Esophagus (tissue), 2 donors: ENCODE measurements around the gene ZDHHC24. TPM values are rescaled to one million over a fixed set of nuclear protein-coding genes. Genes with fewer than 3 reads are reported as not detected.
A peak's percentile ranks its signal among the peaks of the same experiment; 100 is the strongest.
"Not testable (repeated sequence)": the region's sequence is repeated elsewhere in the genome, so short reads cannot be mapped to it uniquely, and the experiment has no call there.

Experiments used
- H3K27ac ChIP-seq, 2 donors: one replicate each; pipeline ENCODE4 v1.5.1; 2013; ENCODE audit warnings: low read depth in 2 of 2, mild to moderate bottlenecking in 2 of 2, inconsistent platforms in 1 of 2, low read length in 1 of 2, moderate library complexity in 1 of 2
- H3K27me3 ChIP-seq, 2 donors: one replicate each; pipeline ENCODE4 v1.6.1; 2013; ENCODE audit warnings: low read length in 2 of 2, control low read depth in 1 of 2, mild to moderate bottlenecking in 1 of 2; ENCODE audit not compliant: insufficient read depth in 2 of 2, control insufficient read depth in 1 of 2
- H3K36me3 ChIP-seq, 2 donors: one replicate each; pipeline ENCODE4 v1.6.1; 2013; ENCODE audit warnings: low read length in 1 of 2; ENCODE audit not compliant: control insufficient read depth in 2 of 2, insufficient read depth in 2 of 2
- H3K4me1 ChIP-seq, 2 donors: one replicate each; pipeline ENCODE4 v1.6.1; 2013; ENCODE audit warnings: low read length in 1 of 2; ENCODE audit not compliant: control insufficient read depth in 2 of 2, insufficient read depth in 2 of 2
- H3K4me3 ChIP-seq, 2 donors: one replicate each; pipeline ENCODE4 v1.5.1; 2013; ENCODE audit warnings: low read length in 2 of 2, mild to moderate bottlenecking in 2 of 2, low read depth in 1 of 2, moderate library complexity in 1 of 2
- H3K9me3 ChIP-seq, 2 donors: one replicate each; pipeline ENCODE4 v1.6.1; 2013; ENCODE audit warnings: mild to moderate bottlenecking in 2 of 2, low read depth in 1 of 2, low read length in 1 of 2, moderate library complexity in 1 of 2; ENCODE audit not compliant: control insufficient read depth in 2 of 2, insufficient read depth in 1 of 2
- WGBS, 2 donors: extraction: QIAGEN DNeasy Blood & Tissue Kit; methylation state at CpG; one replicate each; pipeline ENCODE4 v1.1.7; 2013; 5-methylcytosine and 5-hydroxymethylcytosine counted together
- polyA plus RNA-seq, 2 donors: library from polyadenylated mRNA; stranded (reverse); fragments of 200-250 nt; gene quantifications; one replicate each; pipeline ENCODE4 v1.2.3, GENCODE V29; 2013
- donor health status: healthy with polysubstance abuse.
- donor health status: Bipolar disorder and iron deficiency.

Gene ZDHHC24
- polyA plus RNA-seq, 2 donors = 5.9 to 6.0 TPM

DNA sequence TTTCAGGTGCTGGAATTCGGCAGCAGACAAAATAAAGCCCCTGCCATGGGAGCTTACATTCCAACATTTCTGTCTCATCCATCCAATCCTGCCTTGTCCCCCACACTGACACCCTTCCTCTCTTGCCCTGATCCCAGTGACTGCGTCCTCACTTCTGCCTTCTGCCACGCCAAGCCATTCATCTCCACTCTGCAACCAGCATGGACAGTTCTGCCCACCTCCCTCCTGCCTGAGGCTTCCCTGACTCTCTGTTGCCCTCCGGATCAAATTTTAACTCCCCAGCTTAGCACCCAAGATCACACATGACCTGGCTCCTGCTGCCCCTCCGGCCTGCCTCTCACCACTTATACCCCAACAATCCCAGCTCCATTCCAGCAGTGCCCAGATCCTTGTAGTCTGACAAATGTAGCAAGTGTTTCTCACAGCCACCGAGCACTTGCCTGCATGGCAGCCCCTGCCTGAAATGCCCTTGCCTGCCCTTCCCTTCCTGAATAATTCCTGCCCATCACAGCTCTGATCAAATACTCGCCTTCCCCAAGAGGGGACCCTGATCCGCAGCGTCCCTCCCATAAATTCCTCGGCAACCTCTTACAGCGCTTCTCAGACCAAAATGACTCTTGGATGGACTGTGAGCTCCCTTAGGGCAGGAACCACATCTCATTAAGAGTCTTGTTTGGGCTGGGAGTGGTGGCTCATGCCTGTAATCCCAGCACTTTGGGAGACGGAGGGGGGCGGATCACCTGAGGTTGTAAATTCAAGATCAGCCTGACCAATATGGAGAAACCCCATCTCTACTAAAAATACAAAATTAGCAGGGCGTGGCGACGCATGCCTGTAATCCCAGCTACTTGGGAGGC lies 3.2 kb upstream of the ZDHHC24 start:
- no peaks in the 10 kb centered on the region for H3K36me3 ChIP-seq
- H3K27ac ChIP-seq = no peak overlapping the region
- peaks cover 0 to 4% of the 10 kb centered on the region in 2 donors for H3K4me1 ChIP-seq
- H3K27me3 ChIP-seq = no peaks in the 10 kb centered on the region
- 53 to 54% methylated on average over 16 of the region's 16 CpGs for WGBS, 2 donors
- no peaks in the 10 kb centered on the region for H3K9me3 ChIP-seq
- H3K4me3 ChIP-seq = no peak overlapping the region

DNA sequence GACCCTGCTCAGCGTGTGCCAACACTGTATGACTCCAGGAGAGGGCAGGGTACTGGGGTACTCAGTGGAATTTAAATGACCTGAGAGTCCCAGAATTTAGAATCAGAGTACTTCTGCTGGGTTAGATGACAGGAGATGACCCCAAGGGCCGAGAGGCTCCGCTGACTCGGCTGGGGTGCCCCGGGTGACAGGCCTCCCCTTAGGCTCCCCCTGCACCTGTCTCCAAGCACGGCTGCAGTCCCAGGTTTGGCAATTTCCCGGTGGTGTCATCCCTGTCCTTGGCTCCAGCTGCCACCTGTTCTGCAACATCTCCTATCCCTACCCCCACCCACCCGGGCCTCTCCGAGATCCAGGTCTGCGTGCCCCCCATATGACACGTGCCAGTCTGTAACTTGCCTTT lies 2.2 kb upstream of the ZDHHC24 start:
- Histone ChIP-seq H3K27ac (no peak overlapping the region), H3K27me3 (no peaks in the 10 kb centered on the region), H3K4me1 (peaks cover 0 to 7% of the 10 kb centered on the region in 2 donors), H3K4me3 (no peak overlapping the region), H3K9me3 (no peaks in the 10 kb centered on the region), H3K36me3 (peaks cover 0 to 5% of the 10 kb centered on the region in 2 donors)
- WGBS, 2 donors = 47 to 51% methylated on average over 11 of the region's 11 CpGs

DNA sequence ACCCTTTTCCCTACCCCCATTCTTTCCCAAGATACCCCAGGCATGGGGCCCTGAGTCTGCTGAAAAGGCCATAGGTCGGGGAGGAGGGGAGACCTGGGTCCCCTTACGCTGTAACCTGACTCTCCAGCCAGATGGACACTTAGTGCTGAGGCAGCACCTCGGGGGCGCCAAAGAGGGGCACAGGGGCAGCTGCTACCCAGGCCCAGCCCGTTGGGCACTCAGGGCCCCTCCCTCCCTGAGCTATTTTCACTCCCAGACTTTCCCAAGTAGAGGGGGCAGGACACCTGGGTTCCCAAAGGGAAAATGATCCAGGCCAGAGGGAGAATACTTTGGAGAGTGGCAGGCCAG lies 1.8 kb upstream of the ZDHHC24 start:
- 49 to 50% methylated on average over 5 of the region's 5 CpGs for WGBS, 2 donors
- peaks cover 0 to 5% of the 10 kb centered on the region in 2 donors for H3K36me3 ChIP-seq
- H3K4me1 ChIP-seq = peaks cover 0 to 7% of the 10 kb centered on the region in 2 donors
- no peaks in the 10 kb centered on the region for H3K9me3 ChIP-seq
- H3K27ac ChIP-seq = no peak overlapping the region
- H3K4me3 ChIP-seq = no peak overlapping the region
- no peaks in the 10 kb centered on the region for H3K27me3 ChIP-seq

DNA sequence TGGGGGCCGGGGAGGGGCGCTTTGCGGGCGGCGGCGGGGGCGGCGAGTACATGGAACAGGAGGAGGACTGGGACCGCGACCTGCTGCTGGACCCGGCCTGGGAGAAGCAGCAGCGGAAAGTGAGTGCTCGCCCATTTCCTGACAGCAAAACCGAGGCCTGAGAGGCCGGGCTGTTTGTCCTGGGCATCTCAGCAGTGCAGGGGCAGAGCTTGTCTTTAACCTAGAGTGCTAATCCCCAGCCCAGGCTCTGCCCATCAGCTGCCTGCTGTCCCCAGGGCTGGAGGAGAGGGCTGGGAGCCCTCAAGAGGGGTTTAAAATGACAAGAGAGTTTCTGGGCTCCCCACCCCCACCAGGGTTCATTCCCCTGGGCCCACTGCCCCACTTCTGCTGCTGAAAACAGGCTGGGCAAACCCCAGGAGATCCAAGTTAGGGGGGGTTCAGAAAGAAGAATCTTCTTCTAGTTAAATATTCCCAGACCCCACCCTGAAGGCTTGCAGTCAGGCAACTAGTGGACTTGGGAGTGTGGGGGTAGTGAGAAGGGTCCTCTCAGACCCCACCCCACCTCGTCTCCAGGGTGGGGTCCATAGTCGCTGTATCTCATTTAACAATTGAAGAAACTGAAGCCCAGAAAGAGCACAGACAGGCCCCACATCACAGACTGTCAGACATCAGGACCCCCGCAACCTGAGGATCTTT lies 1.3 kb upstream of the ZDHHC24 start:
- peak overlapping the region in 1 of 2 donors; percentile 87 for H3K4me3 ChIP-seq
- H3K27ac ChIP-seq = peak overlapping the region in 1 of 2 donors; percentile 15
- H3K27me3 ChIP-seq = no peaks in the 10 kb centered on the region
- 34 to 38% methylated on average over 17 to 18 of the region's 18 CpGs for WGBS, 2 donors
- H3K36me3 ChIP-seq = peaks cover 2 to 10% of the 10 kb centered on the region in 2 donors
- H3K4me1 ChIP-seq = peaks cover 0 to 7% of the 10 kb centered on the region in 2 donors
- H3K9me3 ChIP-seq = no peaks in the 10 kb centered on the region

DNA sequence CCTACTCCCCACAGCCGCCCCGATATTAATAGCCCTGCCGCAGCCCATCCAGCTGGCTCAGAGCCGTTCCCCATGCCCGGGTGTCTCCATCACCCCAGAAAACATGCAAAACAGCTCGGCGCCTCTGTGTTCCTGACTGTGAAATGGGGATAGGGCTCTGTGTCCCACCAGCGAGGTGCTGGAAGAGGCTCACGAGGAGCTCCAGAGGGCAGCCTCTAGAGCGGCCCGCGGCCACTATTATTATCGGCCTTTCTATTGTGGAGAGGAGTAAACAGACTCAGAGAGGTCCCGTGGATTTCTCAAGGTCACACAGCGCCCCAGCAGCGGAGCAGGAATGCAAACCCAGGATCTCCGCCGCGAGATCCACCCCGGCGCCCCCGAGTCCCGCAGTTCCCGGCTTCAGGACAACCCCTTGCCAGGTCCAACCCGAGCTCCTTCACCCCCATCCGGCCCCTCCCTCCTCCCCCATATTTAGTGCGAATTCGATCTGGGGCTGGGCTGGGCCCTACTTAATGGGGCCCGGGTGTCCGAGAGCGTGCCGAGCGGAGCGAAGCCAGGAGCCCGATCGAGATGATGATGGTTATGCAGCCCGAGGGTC lies 619 bp upstream of the ZDHHC24 start, which contains the start of gene ACTN3:
TSS of gene ACTN3 (plus strand) at position 536 of the 598 bp plus-strand sequence. CDS start at position 571, 35 bp downstream.
- peak within 1 kb of the TSS; percentile 72 to 75 for H3K27ac ChIP-seq
- WGBS, 2 donors = 2% methylated on average over 37 of the region's 37 CpGs

DNA sequence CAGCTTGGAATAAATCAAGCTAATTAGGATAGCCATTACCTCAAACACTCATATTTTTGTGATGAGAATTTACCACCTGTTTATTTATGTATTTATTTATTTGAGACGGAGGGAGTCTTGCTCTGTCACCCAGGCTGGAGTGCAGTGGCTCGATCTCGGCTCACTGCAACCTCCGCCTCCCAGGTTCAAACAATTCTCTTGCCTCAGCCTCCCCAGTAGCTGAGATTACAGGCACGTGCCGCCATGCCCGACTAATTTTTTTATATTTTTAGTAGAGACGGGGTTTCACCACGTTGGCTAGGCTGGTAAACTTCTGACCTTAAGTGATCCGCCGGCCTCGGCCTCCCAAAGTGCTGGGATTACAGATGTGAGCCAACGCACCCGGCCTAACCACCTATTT lies 896 bp downstream of the ZDHHC24 start:
- not testable (repeated sequence) for H3K9me3 ChIP-seq, H3K27ac ChIP-seq, H3K4me1 ChIP-seq, H3K4me3 ChIP-seq, H3K27me3 ChIP-seq
- peaks cover 6 to 20% of the 10 kb centered on the region in 2 donors for H3K36me3 ChIP-seq
- 59 to 65% methylated on average over 14 of the region's 14 CpGs for WGBS, 2 donors

More for the DNA sequence above, 619 bp upstream of the ZDHHC24 start, which contains the start of gene ACTN3:
- Histone ChIP-seq H3K9me3 (no peaks in the 10 kb centered on the region), H3K4me1 (peaks cover 0 to 7% of the 10 kb centered on the region in 2 donors), H3K36me3 (peaks cover 6 to 16% of the 10 kb centered on the region in 2 donors), H3K4me3 (peak within 1 kb of the TSS; percentile 59 to 87), H3K27me3 (no peaks in the 10 kb centered on the region)

DNA sequence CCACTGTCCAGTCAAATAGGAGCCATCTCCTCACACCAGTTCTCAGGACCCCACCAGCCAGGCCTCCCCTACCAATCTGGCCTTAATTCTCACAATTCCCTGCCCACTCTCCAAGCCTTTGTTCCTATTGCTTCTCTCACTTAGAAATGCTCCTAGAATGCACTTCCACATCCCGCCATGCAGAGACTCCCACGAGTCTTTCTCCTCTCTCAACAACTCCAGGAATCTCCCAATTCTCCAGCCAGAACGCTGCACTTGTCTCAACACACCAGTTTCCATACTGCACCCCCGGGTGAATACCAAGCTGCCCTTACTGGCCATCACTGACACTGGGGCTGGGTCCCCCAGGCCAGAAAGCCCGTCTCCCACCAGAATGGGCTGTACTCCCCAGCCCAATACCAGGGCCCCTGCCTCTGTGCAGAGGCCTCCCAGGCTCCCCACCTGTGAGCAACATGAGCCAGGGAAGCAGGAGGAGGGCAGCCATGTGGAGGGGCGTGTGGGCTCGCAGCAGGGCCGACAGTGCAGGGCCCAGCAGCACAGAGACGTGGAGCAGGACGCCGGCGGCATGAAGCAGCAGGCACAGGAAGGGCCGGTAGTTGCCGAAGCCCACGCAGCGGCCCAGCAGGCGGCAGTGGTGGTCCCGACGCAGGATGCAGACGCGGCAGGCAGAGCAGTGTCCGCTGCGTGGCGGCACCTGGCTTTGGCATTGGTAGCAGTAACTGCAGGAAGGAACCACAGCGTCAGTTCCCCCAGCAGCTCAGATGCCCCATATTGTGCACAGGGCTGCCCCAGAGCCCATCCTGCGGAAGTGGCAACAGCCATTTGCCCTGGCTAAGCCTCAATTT lies 2.4 kb downstream of the ZDHHC24 start:
- Histone ChIP-seq H3K4me3 (no peak overlapping the region), H3K27ac (peak overlapping the region; percentile 37 to 41), H3K9me3 (no peaks in the 10 kb centered on the region), H3K4me1 (peaks cover 0 to 7% of the 10 kb centered on the region in 2 donors), H3K36me3 (peaks cover 6 to 25% of the 10 kb centered on the region in 2 donors), H3K27me3 (no peaks in the 10 kb centered on the region)
- 46 to 51% methylated on average over 26 of the region's 26 CpGs for WGBS, 2 donors

DNA sequence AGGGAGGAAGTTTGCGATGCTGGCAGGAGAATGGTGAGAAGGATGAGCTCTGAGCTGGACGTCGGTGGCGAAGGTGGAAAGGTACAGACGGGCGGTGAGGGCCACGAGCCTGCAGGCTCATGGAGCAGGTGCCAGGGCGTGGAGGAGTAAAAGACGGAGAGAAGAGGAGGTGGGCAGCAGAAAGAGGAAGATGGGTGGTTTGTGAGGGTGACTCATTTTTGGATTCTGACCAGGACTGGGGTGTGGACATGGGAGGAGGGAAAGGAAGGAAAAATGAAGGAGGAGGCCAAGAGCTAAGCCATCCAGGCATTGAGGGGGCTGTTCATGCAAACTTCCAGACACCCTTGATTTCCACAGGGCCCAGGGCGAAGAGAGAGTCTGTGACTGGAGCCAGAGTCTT lies 3.5 kb downstream of the ZDHHC24 start:
- no peaks in the 10 kb centered on the region for H3K9me3 ChIP-seq
- H3K4me1 ChIP-seq = peaks cover 0 to 7% of the 10 kb centered on the region in 2 donors
- peak overlapping the region in 1 of 2 donors; percentile 3 for H3K27ac ChIP-seq
- 76 to 83% methylated on average over 10 of the region's 10 CpGs for WGBS, 2 donors
- no peak overlapping the region for H3K4me3 ChIP-seq
- H3K36me3 ChIP-seq = peaks cover 6 to 25% of the 10 kb centered on the region in 2 donors
- H3K27me3 ChIP-seq = no peaks in the 10 kb centered on the region

DNA sequence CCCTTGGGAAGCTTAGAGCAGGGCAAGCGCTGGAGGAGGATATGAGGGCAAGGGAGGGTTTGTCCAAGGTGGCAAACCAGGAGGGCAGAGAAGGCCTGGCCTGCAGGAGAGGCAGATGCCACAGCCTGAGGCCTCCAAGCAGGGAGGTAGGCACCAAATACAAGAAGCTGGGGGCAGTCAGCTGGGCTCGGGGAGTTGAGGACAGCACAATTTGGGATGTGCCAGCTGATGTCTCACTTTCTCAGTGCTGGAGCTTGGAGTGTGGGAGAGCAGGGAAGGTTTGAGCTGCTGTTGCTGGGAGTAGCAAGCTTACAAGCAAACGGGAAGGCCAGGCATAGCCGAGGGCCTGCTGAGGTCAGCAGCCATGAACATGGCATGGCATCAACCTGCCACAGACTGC lies 4.0 kb downstream of the ZDHHC24 start:
- H3K27me3 ChIP-seq = no peaks in the 10 kb centered on the region
- H3K4me1 ChIP-seq = peaks cover 0 to 7% of the 10 kb centered on the region in 2 donors
- no peak overlapping the region for H3K4me3 ChIP-seq
- no peaks in the 10 kb centered on the region for H3K9me3 ChIP-seq
- 79 to 81% methylated on average over 4 of the region's 4 CpGs for WGBS, 2 donors
- H3K27ac ChIP-seq = peak overlapping the region in 1 of 2 donors; percentile 3
- H3K36me3 ChIP-seq = peaks cover 6 to 25% of the 10 kb centered on the region in 2 donors
